ENCODE results near the gene POLR2J2.
"Not testable (repeated sequence)": the region's sequence is repeated elsewhere in the genome, so short reads cannot be mapped to it uniquely, and the experiment has no call there.

POLR2J2 gene

DNA sequence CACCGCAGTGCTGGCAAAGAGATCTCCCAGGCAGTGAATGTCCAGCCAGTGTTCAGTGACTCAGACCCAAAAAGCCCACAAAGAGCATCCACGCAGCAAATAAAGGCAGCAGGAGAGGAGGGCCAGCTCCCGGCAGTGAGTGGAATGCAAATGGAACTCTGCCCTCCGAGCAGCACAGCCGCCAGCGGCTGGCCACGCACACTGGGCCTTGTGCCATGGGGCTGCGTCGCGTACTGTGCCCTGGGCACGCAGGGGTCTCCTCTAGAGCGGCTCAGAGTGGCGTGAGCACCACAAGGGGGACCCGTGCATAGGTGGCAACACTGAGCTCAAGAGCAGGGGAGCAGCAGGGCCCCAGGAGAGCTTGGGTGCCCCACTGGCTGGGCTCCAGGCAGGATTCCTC lies 3.9 kb downstream of the POLR2J2 start:
- not testable (repeated sequence) for DNase-seq

DNA sequence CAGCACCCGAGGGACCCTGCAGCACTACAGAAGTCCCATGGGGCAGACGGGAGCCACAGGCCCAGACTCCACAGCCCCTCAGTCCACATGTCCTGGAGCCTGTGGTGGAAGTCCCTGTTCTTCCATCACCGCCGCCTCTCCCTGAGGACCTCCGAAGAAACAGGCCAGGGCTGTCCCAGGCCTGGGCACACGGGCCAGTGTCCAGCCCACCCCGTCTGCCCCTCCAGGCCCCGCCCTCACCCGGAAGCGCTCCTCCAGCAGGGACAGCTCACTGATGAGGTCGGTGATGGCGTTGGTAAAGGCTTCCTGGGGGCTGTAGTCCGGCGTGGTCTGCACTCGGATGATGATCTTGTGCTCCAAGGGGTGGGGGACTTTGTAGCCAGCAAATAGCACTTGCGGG lies 4.6 kb downstream of the POLR2J2 start:
- DNase-seq: not testable (repeated sequence)

DNA sequence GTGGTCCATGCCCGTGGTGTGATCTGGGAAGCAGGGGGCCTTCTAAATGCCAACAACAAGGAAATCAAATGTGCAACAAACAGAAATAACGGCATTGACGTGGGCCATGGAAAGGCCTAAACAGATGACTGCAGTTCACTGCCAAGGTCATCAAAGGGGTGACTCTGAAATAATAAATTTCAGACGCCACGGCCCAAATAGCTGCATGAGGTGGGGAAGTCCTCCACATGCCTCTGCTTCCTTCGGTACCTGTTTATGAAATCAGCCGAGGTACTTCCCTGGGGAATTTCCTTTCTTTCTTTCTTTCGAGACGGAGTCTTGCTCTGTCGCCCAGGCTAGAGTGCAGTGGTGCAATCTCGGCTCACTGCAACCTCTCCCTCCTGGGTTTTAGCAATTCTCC lies 6.7 kb downstream of the POLR2J2 start:
- DNase-seq: not testable (repeated sequence)

DNA sequence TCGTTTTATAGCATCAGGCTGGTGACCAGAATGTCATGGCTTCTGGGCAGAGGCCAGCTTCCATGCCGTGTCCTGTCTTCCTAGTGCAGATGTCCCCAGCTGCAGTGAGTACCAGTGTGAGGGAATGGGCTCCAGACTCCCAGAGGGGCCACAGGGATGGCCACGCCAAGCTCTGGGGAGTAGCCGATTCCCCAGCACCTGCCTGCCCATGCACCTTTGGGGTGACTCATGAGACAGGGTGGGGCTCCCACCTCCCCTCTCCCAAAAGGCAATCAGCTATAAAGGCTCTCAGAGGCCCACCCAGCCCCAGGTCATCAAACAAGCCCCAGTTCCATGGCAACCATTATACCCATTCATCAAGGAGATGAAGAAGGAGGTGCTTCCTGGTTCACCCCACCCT lies 21.5 kb downstream of the POLR2J2 start, which contains the start of gene SPDYE2B:
TSS of gene SPDYE2B (plus strand) at position 396 of the 400 bp plus-strand sequence. CDS start 2,030 bp downstream, outside the sequence.
- DNase-seq: not testable (repeated sequence)

DNA sequence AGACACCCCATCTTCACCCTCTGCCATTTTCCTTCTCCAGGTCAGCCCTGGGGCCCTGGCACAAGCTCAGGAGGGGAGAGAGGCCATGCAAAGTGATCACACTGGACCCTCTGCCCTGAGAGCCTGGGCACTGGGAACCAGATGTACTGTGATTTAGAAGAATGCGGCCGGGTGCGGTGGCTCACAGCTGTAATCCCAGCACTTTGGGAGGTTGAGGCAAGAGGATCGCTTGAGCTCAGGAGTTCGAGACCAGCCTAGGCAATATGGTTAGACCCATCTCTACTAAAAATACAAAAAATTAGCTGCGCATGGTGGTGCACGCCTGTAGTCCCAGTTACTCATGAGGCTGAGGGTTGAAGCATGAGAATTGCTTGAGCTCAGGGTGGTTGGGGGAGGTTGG lies 23.6 kb downstream of the POLR2J2 start:
- DNase-seq: not testable (repeated sequence)

DNA sequence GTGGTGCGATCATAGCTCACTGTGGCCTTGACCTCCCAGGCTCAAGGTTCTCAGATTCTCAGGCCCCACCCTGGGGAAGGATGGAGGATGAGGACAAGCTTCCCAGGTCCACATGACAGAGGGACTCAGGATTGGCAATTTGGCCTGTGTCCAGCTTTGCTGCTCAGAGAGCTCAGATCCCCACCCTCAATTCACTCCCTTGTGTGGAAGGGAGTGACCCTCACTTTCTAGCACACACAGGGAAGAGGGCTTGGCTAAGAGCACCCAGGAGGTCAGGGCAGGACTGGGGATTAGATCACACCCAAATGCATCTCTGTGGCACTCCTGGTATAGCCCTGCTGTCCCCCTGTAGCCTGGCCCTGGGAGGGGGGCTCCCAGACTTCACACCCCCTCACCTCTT lies 28.1 kb downstream of the POLR2J2 start:
- not testable (repeated sequence) for DNase-seq

DNA sequence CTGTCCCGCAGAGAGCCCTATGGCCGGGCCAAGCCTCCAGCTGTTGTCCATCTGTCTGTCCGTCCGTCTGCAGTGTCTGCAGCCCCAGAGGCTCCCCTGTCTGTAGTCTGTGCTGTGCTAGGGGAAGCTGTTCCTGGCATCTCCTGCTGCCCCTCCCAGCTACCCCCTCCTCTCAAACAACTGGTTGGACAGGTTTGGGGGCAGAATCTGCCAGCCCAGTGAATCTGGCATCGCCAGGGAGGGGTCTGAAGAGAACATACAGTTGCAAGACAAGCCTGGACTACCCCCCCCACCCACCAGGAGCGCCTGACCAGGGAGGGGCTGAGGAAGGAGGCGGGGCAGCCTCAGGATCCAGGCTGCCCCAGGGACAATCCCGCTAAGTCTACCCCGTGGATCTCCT lies 28.8 kb downstream of the POLR2J2 start, which contains the start of gene UPK3BL1:
TSS of gene UPK3BL1 (minus strand) at position 101 of the 400 bp plus-strand sequence. CDS start at position 51, 50 bp downstream.
- DNase-seq: not testable (repeated sequence)

DNA sequence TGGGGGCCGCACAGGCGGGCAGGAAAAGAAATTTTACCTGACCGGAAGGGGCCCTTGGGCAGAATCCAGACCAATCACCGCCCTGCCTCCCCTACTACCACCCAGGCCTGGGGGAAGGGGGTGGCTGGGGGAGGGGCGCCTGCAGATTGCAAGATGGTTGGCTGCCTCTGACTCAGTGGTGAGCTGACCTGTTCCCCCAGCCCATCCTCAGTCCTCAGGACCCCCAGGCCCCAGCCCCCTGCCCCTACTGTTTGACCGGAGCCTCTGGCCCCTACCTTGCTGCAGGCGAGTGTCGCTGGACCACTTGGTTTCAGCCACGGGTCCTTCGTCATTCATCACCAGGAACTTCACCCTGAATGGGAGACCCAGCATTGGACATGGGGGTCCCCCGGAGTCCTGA lies 32.6 kb downstream of the POLR2J2 start:
- peak; percentile 2 for DNase-seq

DNA sequence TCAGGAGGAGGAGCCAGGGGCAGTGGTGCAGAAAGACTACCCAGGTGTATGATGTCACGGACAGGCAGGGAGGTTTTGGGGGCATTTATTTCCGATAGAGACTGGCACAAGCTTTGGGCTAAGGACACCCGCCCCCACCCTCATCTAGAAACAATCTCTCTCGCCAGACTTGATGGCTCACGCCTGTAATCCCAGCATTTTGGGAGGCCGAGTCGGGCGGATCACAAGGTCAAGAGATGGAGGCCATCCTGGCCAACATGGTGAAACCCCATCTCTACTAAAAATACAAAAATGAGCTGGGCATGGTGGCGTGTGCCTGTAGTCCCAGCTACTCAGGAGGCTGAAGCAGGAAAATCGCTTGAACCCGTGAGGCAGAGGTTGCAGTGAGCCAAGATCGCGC lies 34.5 kb downstream of the POLR2J2 start:
- DNase-seq: not testable (repeated sequence)

DNA sequence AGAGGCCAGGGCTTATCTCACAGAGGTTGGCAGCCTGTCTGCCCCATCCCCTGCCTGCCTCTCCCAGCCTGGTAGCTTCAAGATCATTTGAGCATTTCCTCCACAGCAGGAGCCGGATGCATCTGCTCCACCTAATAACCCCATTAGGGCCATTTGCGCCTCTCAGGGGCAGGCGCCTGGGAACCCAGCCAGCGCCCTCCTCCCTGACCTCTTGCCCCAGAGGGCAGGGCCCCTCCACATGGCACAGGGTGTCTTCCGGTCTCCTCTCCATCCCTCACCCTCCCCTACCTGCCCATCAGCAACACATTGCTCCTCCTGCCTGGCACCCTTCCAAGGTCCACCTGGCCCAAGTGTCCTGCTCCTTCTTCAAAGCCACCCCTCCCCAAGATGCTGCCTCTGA lies 36.1 kb downstream of the POLR2J2 start:
- not testable (repeated sequence) for DNase-seq

DNA sequence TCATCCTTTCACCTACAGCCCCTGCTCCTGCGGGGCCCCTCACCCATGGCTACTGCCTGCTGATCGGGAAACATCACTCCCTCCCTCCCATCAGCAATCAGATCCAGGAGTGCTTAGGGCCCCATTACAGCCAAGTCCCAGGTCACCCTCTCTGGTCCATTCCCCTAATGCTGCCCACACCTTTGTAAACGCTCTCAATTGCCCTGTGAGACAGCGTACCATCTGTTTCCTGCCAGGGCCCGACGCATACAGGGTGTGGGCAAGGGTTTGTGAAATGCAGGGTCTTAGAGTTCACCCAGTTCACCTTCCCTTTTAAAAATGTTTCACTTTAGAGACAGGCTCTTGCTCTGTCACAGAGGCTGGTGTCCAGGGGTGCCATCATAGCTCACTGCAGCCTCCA lies 37.2 kb downstream of the POLR2J2 start:
- not testable (repeated sequence) for DNase-seq

DNA sequence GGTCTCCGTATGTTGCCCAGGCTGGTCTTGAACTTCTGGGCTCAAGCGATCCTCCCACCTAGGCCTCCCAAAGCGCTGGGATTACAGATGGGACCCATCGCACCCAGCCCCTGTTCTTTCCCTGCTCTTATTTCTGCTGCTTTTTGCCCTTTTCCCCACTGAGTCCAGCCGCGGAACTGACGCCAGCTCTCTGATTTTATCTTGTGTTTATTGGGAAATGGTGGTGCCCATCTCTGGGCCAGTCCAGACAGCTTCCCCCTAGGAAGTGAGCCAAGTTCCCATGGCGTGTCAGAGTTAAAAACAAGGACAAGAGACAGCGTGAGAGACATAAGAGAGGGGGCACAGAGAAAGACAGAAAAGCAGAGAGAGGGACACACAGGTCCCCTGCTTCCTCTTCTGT lies 40.8 kb downstream of the POLR2J2 start:
- DNase-seq: not testable (repeated sequence)

DNA sequence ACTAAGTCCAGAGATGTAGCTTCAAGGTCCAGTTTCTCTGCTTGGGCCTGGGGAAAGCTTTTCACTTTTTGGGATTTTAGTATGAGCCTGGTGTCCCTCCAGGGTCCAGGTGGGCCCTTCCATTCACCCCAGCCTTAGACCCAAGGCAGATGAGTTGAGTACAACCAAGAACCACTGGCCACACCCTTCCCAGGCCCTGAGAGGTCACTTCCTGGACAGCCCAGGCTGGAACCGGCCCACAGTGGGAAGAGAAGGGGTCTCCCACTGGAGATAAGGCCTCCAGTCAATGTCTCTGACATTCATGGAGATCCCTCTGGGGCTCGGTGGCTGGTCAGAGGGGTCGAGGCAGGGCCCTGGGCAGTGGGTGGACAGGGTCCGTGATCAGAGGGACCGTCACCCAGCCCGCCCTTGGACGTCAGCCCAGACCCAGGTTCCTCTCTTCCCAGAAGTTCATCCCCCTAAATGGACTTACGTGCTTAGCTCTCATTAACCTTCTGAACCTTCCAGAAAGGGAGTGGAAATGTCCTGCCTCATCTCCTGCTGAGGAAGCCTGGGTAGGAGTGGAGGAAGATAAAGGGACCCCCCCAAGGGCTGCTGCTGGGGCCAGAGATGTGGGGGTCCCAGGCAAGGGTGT lies 44.1 kb downstream of the POLR2J2 start:
- DNase-seq: not testable (repeated sequence)

DNA sequence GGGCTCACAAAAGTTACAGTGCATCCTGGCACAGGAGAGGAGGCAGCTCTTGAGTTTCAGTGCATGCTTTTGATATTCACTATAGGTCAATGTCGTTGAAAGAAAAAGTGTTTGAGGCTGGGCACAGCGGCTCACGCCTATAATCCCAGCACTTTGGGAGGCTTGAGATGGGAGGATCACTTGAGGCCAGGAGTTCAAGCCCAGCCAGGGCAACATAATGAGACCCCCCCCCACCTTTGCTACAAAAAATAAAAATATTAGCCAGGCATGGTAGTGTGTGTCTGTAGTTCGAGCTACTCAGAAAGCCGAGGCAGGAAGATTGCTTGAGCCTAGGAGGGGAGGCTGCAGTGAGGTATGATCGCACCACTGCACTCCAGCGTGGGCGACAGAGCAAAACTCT lies 53.3 kb downstream of the POLR2J2 start:
- DNase-seq: peak; percentile 0

DNA sequence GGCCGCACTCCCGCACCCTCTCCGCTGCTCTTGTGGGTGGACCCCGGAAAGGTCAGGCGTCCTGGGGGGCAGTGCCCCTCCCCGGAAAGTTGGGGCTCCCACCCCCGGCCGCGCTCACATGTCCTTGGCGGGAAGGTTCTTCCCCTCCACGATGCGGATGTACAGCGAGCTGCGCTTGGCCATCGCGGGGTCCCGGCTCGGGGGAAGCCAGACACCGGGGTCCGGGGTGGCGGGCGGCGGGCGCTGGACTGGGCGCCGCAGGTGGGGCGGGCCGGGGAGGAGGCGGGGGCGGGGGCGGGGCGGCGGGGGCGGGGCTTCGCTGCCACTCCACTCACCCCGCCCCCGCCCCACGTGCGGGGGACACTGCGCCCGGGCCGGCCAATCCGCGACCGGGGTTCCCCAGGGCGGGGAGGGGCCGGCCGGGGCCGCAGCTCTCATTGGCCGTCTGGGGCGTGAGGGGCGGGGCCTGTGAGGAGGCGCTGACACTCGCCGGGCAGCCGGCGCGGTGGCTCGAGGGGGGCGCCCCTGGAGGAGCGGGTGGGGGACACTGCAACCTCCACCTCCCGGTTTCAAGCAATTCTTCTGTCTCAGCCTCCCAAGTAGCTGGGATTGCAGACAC lies 54.8 kb downstream of the POLR2J2 start, which contains the start of gene RASA4:
TSS of gene RASA4 (minus strand) at position 250 of the 619 bp plus-strand sequence. CDS start at position 183, 67 bp downstream.
- DNase-seq: peak; percentile 29

Data from EL (cell line).